ENCODE results near the gene TRAK2.

TRAK2 gene

DNA sequence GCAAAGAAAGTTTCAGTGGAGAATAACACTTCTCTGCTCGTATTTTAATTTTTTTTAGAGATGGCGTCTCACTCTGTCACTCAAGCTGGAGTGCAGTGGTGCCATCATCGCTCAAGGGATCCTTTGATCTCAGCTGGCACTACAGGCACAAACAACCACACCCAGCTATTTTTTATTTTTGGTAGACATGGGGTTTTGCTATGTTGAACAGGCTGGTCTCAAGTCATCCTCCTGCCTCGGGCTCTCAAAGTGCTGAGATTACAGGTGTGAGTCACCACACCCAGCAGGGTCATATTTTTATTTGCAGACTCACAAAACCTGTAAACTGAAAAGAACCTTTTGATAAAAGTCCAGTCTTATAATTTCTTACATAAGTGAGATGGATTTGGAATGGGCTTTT, 2.6 kb downstream of the TRAK2 start:
- no peak overlapping the region for H3K4me3 ChIP-seq (ENCODE audit: low read depth in 1 of 2, low read length in 2 of 2)
- H3K4me1 ChIP-seq (ENCODE audit: insufficient read depth, low read length): peaks cover 35% of the 10 kb centered on the region
- no peak overlapping the region for H2AFZ ChIP-seq (ENCODE audit: low read depth, low read length)
- H3K27me3 ChIP-seq (ENCODE audit: insufficient read depth, low read length, poor library complexity): no peaks in the 10 kb centered on the region
- H4K20me1 ChIP-seq (ENCODE audit: insufficient read depth, low read length): 0 out of 2 replicates have a peak, but pooled peaks cover 5% of the 10 kb centered on the region
- no peaks in the 10 kb centered on the region for H3K9me3 ChIP-seq (ENCODE audit: insufficient read depth, low read length, severe bottlenecking)
- H3K27ac ChIP-seq (ENCODE audit: low read length): no peak overlapping the region
- H3K36me3 ChIP-seq (ENCODE audit: insufficient read depth, low read length): no peaks in the 10 kb centered on the region; the same call in 1 of the 2 replicates
- TF ChIP-seq CTCF (IDR thresholded peaks at IDR 0.05; ENCODE audit: borderline replicate concordance, extremely low read depth, low read length, poor library complexity, severe bottlenecking) (no peak), EZH2 (IDR thresholded peaks at IDR 0.05; ENCODE audit: borderline replicate concordance, low read depth, low read length, severe bottlenecking) (no peak)
- H3K4me2 ChIP-seq (ENCODE audit: insufficient read depth, low read length): no peak overlapping the region
- DNase-seq (no peak), ATAC-seq (ENCODE audit: insufficient read depth, low read depth) (no peak)
- peaks cover 22% of the 10 kb centered on the region for H3K79me2 ChIP-seq (ENCODE audit: insufficient read depth, low read length)
- H3K9ac ChIP-seq (ENCODE audit: low read depth, low read length): no peak overlapping the region

DNA sequence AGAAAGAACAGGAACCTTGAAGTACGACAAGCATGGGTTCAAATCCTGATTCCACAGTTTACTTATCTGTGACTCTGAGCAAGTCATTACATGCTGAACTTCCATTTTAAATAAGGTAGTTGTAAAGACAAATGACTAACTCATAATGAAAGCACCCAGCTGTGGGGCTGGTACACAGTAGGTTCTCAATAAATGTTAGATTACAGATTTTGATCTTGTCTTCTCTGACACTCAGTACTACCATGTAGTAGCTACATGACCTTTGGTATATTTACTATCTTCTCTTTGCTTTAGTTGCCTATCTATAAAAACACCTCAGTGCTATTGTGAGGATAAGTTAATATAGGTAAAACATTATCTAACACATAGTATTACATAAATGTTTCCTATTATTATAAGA, 3.2 kb downstream of the TRAK2 start:
- no peak overlapping the region for H3K4me2 ChIP-seq (ENCODE audit: insufficient read depth, low read length)

DNA sequence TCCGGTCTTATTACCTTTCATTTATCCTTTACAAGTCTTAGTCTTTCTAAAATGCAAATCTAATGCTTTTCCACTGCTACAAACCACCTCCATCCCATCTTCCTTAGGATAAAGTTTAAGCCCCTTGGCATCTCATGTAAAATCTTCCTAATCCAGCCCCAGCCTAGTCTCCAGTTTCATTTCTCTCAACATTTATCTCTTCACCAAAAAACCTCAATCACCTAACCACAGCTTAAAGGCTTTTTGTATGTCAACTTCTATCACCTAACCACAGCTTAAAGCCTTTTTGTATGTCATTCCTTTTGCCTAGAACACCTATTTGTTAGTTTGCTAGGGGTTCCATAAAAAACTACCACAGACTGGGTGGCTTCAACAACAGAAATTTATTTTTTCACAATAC, 4.2 kb downstream of the TRAK2 start:
- no peaks in the 10 kb centered on the region; the same call in 1 of the 2 replicates for H3K36me3 ChIP-seq (ENCODE audit: insufficient read depth, low read length)
- TF ChIP-seq EZH2 (IDR thresholded peaks at IDR 0.05; ENCODE audit: borderline replicate concordance, low read depth, low read length, severe bottlenecking) (no peak), CTCF (IDR thresholded peaks at IDR 0.05; ENCODE audit: borderline replicate concordance, extremely low read depth, low read length, poor library complexity, severe bottlenecking) (no peak)
- no peak overlapping the region for H3K27ac ChIP-seq (ENCODE audit: low read length)
- H3K4me2 ChIP-seq (ENCODE audit: insufficient read depth, low read length): no peak overlapping the region
- peaks cover 22% of the 10 kb centered on the region for H3K79me2 ChIP-seq (ENCODE audit: insufficient read depth, low read length)
- DNase-seq (no peak), ATAC-seq (ENCODE audit: insufficient read depth, low read depth) (no peak)
- H3K4me3 ChIP-seq (ENCODE audit: low read depth in 1 of 2, low read length in 2 of 2): no peak overlapping the region
- H3K9ac ChIP-seq (ENCODE audit: low read depth, low read length): no peak overlapping the region
- H2AFZ ChIP-seq (ENCODE audit: low read depth, low read length): no peak overlapping the region
- H4K20me1 ChIP-seq (ENCODE audit: insufficient read depth, low read length): 0 out of 2 replicates have a peak, but pooled peaks cover 5% of the 10 kb centered on the region
- no peaks in the 10 kb centered on the region for H3K27me3 ChIP-seq (ENCODE audit: insufficient read depth, low read length, poor library complexity)
- H3K9me3 ChIP-seq (ENCODE audit: insufficient read depth, low read length, severe bottlenecking): no peaks in the 10 kb centered on the region
- peaks cover 20% of the 10 kb centered on the region for H3K4me1 ChIP-seq (ENCODE audit: insufficient read depth, low read length)

More for the DNA sequence above, 3.2 kb downstream of the TRAK2 start:
- H3K27me3 ChIP-seq (ENCODE audit: insufficient read depth, low read length, poor library complexity): no peaks in the 10 kb centered on the region
- H4K20me1 ChIP-seq (ENCODE audit: insufficient read depth, low read length): 0 out of 2 replicates have a peak, but pooled peaks cover 5% of the 10 kb centered on the region
- ATAC-seq (ENCODE audit: insufficient read depth, low read depth) (no peak), DNase-seq (no peak)
- H3K4me1 ChIP-seq (ENCODE audit: insufficient read depth, low read length): peaks cover 30% of the 10 kb centered on the region
- H3K36me3 ChIP-seq (ENCODE audit: insufficient read depth, low read length): no peaks in the 10 kb centered on the region; the same call in 1 of the 2 replicates
- no peaks in the 10 kb centered on the region for H3K9me3 ChIP-seq (ENCODE audit: insufficient read depth, low read length, severe bottlenecking)
- peaks cover 22% of the 10 kb centered on the region for H3K79me2 ChIP-seq (ENCODE audit: insufficient read depth, low read length)
- no peak overlapping the region for H3K4me3 ChIP-seq (ENCODE audit: low read depth in 1 of 2, low read length in 2 of 2)
- H3K27ac ChIP-seq (ENCODE audit: low read length): no peak overlapping the region
- TF ChIP-seq CTCF (IDR thresholded peaks at IDR 0.05; ENCODE audit: borderline replicate concordance, extremely low read depth, low read length, poor library complexity, severe bottlenecking): no peak
- no peak for TF ChIP-seq EZH2 (IDR thresholded peaks at IDR 0.05; ENCODE audit: borderline replicate concordance, low read depth, low read length, severe bottlenecking)
- no peak overlapping the region for H3K9ac ChIP-seq (ENCODE audit: low read depth, low read length)
- no peak overlapping the region for H2AFZ ChIP-seq (ENCODE audit: low read depth, low read length)
